ENCODE data around the gene MAP2. TPM values are rescaled to one million over a fixed set of nuclear protein-coding genes. Genes with fewer than 3 reads are reported as not detected.
A peak's percentile ranks its signal among the peaks of the same experiment; 100 is the strongest.

The MAP2 gene
- total RNA-seq (2014; rRNA removed; shearing (Covaris generic); ENCODE audit: low replicate concordance), result 0.97 and 1.5 TPM in 2 replicates

GRCh38 chr2:209423562-209424198 lies at the start of gene MAP2:
MAP2 (plus strand) TSS chr2:209424047; CDS start chr2:209653171, 229,124 bp downstream.
- Histone ChIP-seq H3K27ac (ENCODE audit: low read length) (no peak within 1 kb of the TSS), H3K27me3 (ENCODE audit: low read length) (no peaks in the 10 kb centered on the region), H3K36me3 (ENCODE audit: insufficient read depth, low read length) (no peaks in the 10 kb centered on the region), H3K9ac (ENCODE audit: low read length) (peak within 1 kb of the TSS; percentile 53), H3K4me3 (ENCODE audit: low read length) (peak within 1 kb of the TSS; percentile 64), H3K9me3 (ENCODE audit: low read length) (no peaks in the 10 kb centered on the region), H2AFZ (ENCODE audit: low read length) (peak within 1 kb of the TSS; percentile 91; the same call in 1 of the 2 replicates), H3K9me2 (replicated peaks; ENCODE audit: insufficient read depth, low read length) (no peaks in the 10 kb centered on the region), H3K4me2 (ENCODE audit: low read depth, low read length, poor library complexity, severe bottlenecking) (peak within 1 kb of the TSS; percentile 76), H3K79me2 (ENCODE audit: low read length) (no peaks in the 10 kb centered on the region), H4K20me1 (ENCODE audit: insufficient read depth, low read depth, low read length) (no peaks in the 10 kb centered on the region), H3K4me1 (ENCODE audit: low read length) (peaks cover 10% of the 10 kb centered on the region)
- DNase-seq, result peak; percentile 90

DNA sequence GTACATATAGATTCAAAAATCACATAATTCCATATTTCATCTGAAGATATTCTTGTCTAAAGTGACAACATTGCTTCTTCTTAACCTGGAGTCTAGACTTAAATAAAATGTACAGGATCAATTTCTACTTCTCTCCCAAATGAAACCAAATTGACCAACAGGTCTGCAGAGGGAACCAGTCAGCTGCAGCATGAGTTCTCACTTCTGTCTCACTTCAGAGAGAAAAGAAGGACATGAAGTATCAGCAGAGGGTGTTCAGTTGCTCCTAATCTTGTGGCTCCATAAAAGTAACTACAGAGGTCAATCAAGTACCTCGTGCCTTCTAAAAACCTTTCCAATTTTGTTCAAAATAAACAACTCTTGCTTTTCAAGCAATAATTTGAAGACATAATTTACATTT lies 47.2 kb upstream of the MAP2 start:
- H3K36me3 ChIP-seq (ENCODE audit: insufficient read depth, low read length), result no peaks in the 10 kb centered on the region
- H3K9ac ChIP-seq (ENCODE audit: low read length), result no peak overlapping the region
- no peaks in the 10 kb centered on the region for H3K79me2 ChIP-seq (ENCODE audit: low read length)
- peaks cover 15% of the 10 kb centered on the region for H3K4me1 ChIP-seq (ENCODE audit: low read length)
- H2AFZ ChIP-seq (ENCODE audit: low read length), result no peak overlapping the region
- no peaks in the 10 kb centered on the region for H3K9me2 ChIP-seq (replicated peaks; ENCODE audit: insufficient read depth, low read length)
- H3K4me2 ChIP-seq (ENCODE audit: low read depth, low read length, poor library complexity, severe bottlenecking), result no peak overlapping the region
- peaks cover 2% of the 10 kb centered on the region; the same call in 1 of the 2 replicates for H3K27me3 ChIP-seq (ENCODE audit: low read length)
- no peak overlapping the region for H3K27ac ChIP-seq (ENCODE audit: low read length)
- H3K9me3 ChIP-seq (ENCODE audit: low read length), result peaks cover 11% of the 10 kb centered on the region; the same call in 1 of the 2 replicates
- no peak overlapping the region for H3K4me3 ChIP-seq (ENCODE audit: low read length)
- no peaks in the 10 kb centered on the region for H4K20me1 ChIP-seq (ENCODE audit: insufficient read depth, low read depth, low read length)
- no peak for DNase-seq

DNA sequence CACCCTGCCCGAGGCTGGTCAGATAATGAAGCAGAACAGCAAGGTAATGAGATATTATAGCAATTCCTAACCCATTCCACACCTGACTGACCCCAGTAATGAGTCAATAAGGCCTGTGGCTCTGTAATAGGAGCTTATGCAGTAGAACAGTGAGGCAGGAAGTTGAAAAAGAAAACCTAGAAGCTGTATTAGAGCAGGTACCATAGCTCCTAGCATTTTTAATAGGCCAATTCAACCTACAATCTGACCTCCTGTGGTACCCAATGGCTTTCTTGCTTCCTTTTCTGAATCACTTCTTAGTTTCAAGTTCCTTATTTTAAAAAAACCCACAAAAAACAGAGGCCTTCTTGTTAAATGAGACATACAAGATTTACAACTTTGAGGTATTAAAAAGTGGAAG lies 43.6 kb upstream of the MAP2 start:
- H4K20me1 ChIP-seq (ENCODE audit: insufficient read depth, low read depth, low read length), result no peaks in the 10 kb centered on the region
- no peaks in the 10 kb centered on the region for H3K9me2 ChIP-seq (replicated peaks; ENCODE audit: insufficient read depth, low read length)
- H3K4me1 ChIP-seq (ENCODE audit: low read length), result peaks cover 15% of the 10 kb centered on the region
- peak; percentile 80 for DNase-seq
- H2AFZ ChIP-seq (ENCODE audit: low read length), result no peak overlapping the region
- H3K79me2 ChIP-seq (ENCODE audit: low read length), result no peaks in the 10 kb centered on the region
- H3K36me3 ChIP-seq (ENCODE audit: insufficient read depth, low read length), result no peaks in the 10 kb centered on the region
- no peak overlapping the region for H3K27ac ChIP-seq (ENCODE audit: low read length)
- H3K27me3 ChIP-seq (ENCODE audit: low read length), result peaks cover 2% of the 10 kb centered on the region; the same call in 1 of the 2 replicates
- H3K9me3 ChIP-seq (ENCODE audit: low read length), result peaks cover 11% of the 10 kb centered on the region; the same call in 1 of the 2 replicates
- no peak overlapping the region for H3K9ac ChIP-seq (ENCODE audit: low read length)
- H3K4me2 ChIP-seq (ENCODE audit: low read depth, low read length, poor library complexity, severe bottlenecking), result no peak overlapping the region
- H3K4me3 ChIP-seq (ENCODE audit: low read length), result no peak overlapping the region

DNA sequence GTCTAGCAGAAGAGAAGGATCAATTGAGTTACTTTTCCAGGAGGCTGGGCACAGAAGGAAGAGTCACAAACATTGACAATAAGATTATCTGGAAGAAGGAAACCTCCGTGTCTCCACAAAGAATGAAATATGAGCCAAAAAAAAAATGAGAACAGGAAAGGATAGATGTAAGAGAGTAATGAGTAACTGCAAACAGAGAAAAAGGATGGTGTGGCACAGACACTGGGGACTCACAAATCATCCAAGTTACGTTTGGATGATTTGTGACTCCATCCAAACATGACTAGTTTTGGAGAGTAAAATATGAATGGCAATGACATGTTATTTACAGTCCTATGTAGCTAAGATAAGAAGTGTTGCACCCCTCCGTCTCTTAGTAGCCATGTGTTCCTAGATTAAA lies 42.8 kb upstream of the MAP2 start:
- H3K27ac ChIP-seq (ENCODE audit: low read length), result no peak overlapping the region

DNA sequence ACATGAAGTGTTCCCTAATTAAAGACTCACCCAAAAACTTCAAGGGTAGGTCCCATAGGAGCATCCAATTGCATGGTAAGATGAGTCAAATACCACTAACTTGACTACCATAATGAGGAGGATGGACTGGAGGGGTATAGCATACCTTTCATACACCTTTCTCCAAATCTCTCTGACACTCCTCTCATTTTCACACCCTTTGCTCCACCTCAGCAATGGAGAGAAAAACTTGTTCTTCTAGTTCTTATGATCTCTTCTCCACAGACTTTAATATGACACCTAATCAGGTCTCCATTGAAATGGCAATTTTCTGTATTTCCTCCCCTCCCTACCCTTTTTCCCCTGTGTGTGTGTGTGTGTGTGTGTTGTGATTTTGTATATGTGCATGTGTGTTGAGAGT lies 41.1 kb upstream of the MAP2 start:
- no peak overlapping the region for H2AFZ ChIP-seq (ENCODE audit: low read length)
- H3K27ac ChIP-seq (ENCODE audit: low read length), result no peak overlapping the region
- H3K79me2 ChIP-seq (ENCODE audit: low read length), result no peaks in the 10 kb centered on the region
- no peaks in the 10 kb centered on the region for H3K27me3 ChIP-seq (ENCODE audit: low read length)
- peaks cover 15% of the 10 kb centered on the region for H3K4me1 ChIP-seq (ENCODE audit: low read length)
- H3K9me2 ChIP-seq (replicated peaks; ENCODE audit: insufficient read depth, low read length), result no peaks in the 10 kb centered on the region
- DNase-seq, result no peak
- no peak overlapping the region for H3K4me2 ChIP-seq (ENCODE audit: low read depth, low read length, poor library complexity, severe bottlenecking)
- H3K4me3 ChIP-seq (ENCODE audit: low read length), result no peak overlapping the region
- 0 out of 2 replicates have a peak, but pooled peaks cover 8% of the 10 kb centered on the region for H3K9me3 ChIP-seq (ENCODE audit: low read length)
- H4K20me1 ChIP-seq (ENCODE audit: insufficient read depth, low read depth, low read length), result no peaks in the 10 kb centered on the region
- no peaks in the 10 kb centered on the region for H3K36me3 ChIP-seq (ENCODE audit: insufficient read depth, low read length)
- no peak overlapping the region for H3K9ac ChIP-seq (ENCODE audit: low read length)

More for the DNA sequence above, 42.8 kb upstream of the MAP2 start:
- Histone ChIP-seq H3K27me3 (ENCODE audit: low read length) (peaks cover 2% of the 10 kb centered on the region; the same call in 1 of the 2 replicates), H3K36me3 (ENCODE audit: insufficient read depth, low read length) (no peaks in the 10 kb centered on the region), H3K4me1 (ENCODE audit: low read length) (peaks cover 15% of the 10 kb centered on the region), H3K4me3 (ENCODE audit: low read length) (no peak overlapping the region), H3K4me2 (ENCODE audit: low read depth, low read length, poor library complexity, severe bottlenecking) (no peak overlapping the region), H3K9me3 (ENCODE audit: low read length) (peaks cover 11% of the 10 kb centered on the region; the same call in 1 of the 2 replicates), H3K9me2 (replicated peaks; ENCODE audit: insufficient read depth, low read length) (no peaks in the 10 kb centered on the region), H4K20me1 (ENCODE audit: insufficient read depth, low read depth, low read length) (no peaks in the 10 kb centered on the region), H3K79me2 (ENCODE audit: low read length) (no peaks in the 10 kb centered on the region), H3K9ac (ENCODE audit: low read length) (no peak overlapping the region), H2AFZ (ENCODE audit: low read length) (no peak overlapping the region)
- no peak for DNase-seq

DNA sequence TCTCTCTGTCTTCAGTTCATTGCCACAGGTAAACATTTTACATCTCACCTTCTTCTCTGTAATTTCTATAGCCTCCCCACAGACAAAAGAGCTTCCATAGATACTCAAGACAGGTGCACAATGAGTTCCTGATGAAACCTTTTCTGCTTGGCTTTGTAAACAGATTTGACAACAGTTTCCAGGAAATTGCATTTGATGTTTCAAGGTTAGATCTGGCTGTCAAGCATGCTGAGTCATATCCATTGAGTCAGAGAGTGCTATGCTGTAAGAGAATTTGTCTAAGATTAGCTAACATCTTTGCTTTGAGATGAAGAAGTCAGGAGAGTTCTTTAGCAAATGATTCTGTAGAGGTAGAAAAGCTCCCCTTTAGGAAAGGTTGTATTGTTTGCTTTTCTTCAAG lies 40.6 kb upstream of the MAP2 start:
- no peak overlapping the region for H3K4me3 ChIP-seq (ENCODE audit: low read length)
- H3K9me2 ChIP-seq (replicated peaks; ENCODE audit: insufficient read depth, low read length), result no peaks in the 10 kb centered on the region
- no peaks in the 10 kb centered on the region for H3K79me2 ChIP-seq (ENCODE audit: low read length)
- H2AFZ ChIP-seq (ENCODE audit: low read length), result no peak overlapping the region
- peaks cover 15% of the 10 kb centered on the region for H3K4me1 ChIP-seq (ENCODE audit: low read length)
- no peaks in the 10 kb centered on the region for H4K20me1 ChIP-seq (ENCODE audit: insufficient read depth, low read depth, low read length)
- H3K27me3 ChIP-seq (ENCODE audit: low read length), result no peaks in the 10 kb centered on the region
- H3K9me3 ChIP-seq (ENCODE audit: low read length), result 0 out of 2 replicates have a peak, but pooled peaks cover 5% of the 10 kb centered on the region
- no peak overlapping the region for H3K4me2 ChIP-seq (ENCODE audit: low read depth, low read length, poor library complexity, severe bottlenecking)
- no peak for DNase-seq
- H3K27ac ChIP-seq (ENCODE audit: low read length), result no peak overlapping the region
- H3K9ac ChIP-seq (ENCODE audit: low read length), result no peak overlapping the region
- no peaks in the 10 kb centered on the region for H3K36me3 ChIP-seq (ENCODE audit: insufficient read depth, low read length)

GRCh38 chr2:209387389-209387788 lies 36.5 kb upstream of the MAP2 start:
- H3K36me3 ChIP-seq (ENCODE audit: insufficient read depth, low read length), result no peaks in the 10 kb centered on the region
- H3K27me3 ChIP-seq (ENCODE audit: low read length), result no peaks in the 10 kb centered on the region
- no peaks in the 10 kb centered on the region for H4K20me1 ChIP-seq (ENCODE audit: insufficient read depth, low read depth, low read length)
- H3K9me2 ChIP-seq (replicated peaks; ENCODE audit: insufficient read depth, low read length), result no peaks in the 10 kb centered on the region
- no peaks in the 10 kb centered on the region for H3K79me2 ChIP-seq (ENCODE audit: low read length)
- DNase-seq, result no peak
- H3K4me2 ChIP-seq (ENCODE audit: low read depth, low read length, poor library complexity, severe bottlenecking), result no peak overlapping the region
- H3K9ac ChIP-seq (ENCODE audit: low read length), result no peak overlapping the region
- H3K9me3 ChIP-seq (ENCODE audit: low read length), result no peaks in the 10 kb centered on the region
- H3K4me3 ChIP-seq (ENCODE audit: low read length), result no peak overlapping the region
- H3K4me1 ChIP-seq (ENCODE audit: low read length), result no peaks in the 10 kb centered on the region
- no peak overlapping the region for H2AFZ ChIP-seq (ENCODE audit: low read length)
- H3K27ac ChIP-seq (ENCODE audit: low read length), result no peak overlapping the region

DNA sequence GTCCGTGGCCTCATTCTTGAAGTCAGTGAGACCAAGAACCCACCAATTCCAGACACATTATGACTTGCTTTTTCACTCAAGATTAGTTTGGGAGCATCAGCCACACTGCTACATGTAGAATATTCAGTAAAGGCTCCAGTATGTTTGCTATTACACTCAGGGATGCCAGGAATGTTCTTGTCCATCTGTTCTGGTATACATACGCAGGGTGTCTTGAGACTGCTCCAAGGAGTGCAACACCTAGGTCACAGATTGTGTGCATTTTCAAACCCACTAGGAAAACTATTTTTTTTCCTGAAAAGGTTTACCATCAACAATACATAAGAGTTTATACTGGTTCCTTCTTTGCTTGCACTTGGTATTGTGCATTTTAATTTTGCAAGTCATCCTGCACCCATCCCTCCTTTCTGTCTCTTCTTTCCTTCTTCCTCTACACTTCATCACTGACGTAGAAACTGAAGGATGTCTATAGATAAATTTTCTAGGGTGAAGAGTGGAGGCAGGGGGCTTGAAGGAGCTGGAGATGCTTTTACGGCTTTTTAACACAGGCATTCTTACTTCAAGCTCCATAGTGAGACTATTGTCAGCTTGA lies 35.3 kb upstream of the MAP2 start:
- no peaks in the 10 kb centered on the region for H4K20me1 ChIP-seq (ENCODE audit: insufficient read depth, low read depth, low read length)
- H3K36me3 ChIP-seq (ENCODE audit: insufficient read depth, low read length), result no peaks in the 10 kb centered on the region
- H3K9me2 ChIP-seq (replicated peaks; ENCODE audit: insufficient read depth, low read length), result no peaks in the 10 kb centered on the region
- H3K27me3 ChIP-seq (ENCODE audit: low read length), result no peaks in the 10 kb centered on the region
- no peaks in the 10 kb centered on the region for H3K79me2 ChIP-seq (ENCODE audit: low read length)
- no peak overlapping the region for H3K4me2 ChIP-seq (ENCODE audit: low read depth, low read length, poor library complexity, severe bottlenecking)
- H3K9ac ChIP-seq (ENCODE audit: low read length), result no peak overlapping the region
- H3K27ac ChIP-seq (ENCODE audit: low read length), result no peak overlapping the region
- H2AFZ ChIP-seq (ENCODE audit: low read length), result no peak overlapping the region
- H3K9me3 ChIP-seq (ENCODE audit: low read length), result no peaks in the 10 kb centered on the region
- H3K4me3 ChIP-seq (ENCODE audit: low read length), result no peak overlapping the region
- no peaks in the 10 kb centered on the region for H3K4me1 ChIP-seq (ENCODE audit: low read length)
- DNase-seq, result no peak

Measured in Karpas-422 (cell line).